Neuronal stem cell (in vitro differentiated cells): ENCODE data around the gene CCDC12.
A peak's percentile ranks its signal among the peaks of the same experiment; 100 is the strongest.

Experiments used
- DNase-seq: peaks from one replicate; pipeline ENCODE4 v3.0.0-alpha.2; 2013; ENCODE audit warnings: low spot score
- H2AFZ ChIP-seq: one replicate; pipeline ENCODE4 v1.6.1; 2013; ENCODE audit warnings: mild to moderate bottlenecking, low read length, inconsistent platforms
- H2AK5ac ChIP-seq: 2 replicates; pipeline ENCODE4 v1.6.1; 2013; ENCODE audit warnings: low read depth, mild to moderate bottlenecking, inconsistent platforms, low read length, moderate library complexity, mixed read lengths
- H2BK120ac ChIP-seq: 2 replicates; pipeline ENCODE4 v1.6.1; 2013; ENCODE audit warnings: low read depth, mild to moderate bottlenecking, inconsistent platforms, low read length, moderate library complexity, mixed read lengths
- H2BK12ac ChIP-seq: one replicate; pipeline ENCODE4 v1.6.1; 2013; ENCODE audit warnings: low read length, inconsistent platforms
- H2BK15ac ChIP-seq: 2 replicates; pipeline ENCODE4 v1.6.1; 2013; ENCODE audit warnings: mild to moderate bottlenecking, low read length, inconsistent platforms, mixed read lengths
- H2BK5ac ChIP-seq: one replicate; pipeline ENCODE4 v1.6.1; 2013; ENCODE audit warnings: inconsistent platforms, mild to moderate bottlenecking, low read length, moderate library complexity
- H3K14ac ChIP-seq: one replicate; pipeline ENCODE4 v1.6.1; 2013; ENCODE audit warnings: low read length, inconsistent platforms
- H3K18ac ChIP-seq: 2 replicates; pipeline ENCODE4 v1.6.1; 2013; ENCODE audit warnings: low read length, inconsistent platforms
- H3K23ac ChIP-seq: 2 replicates; pipeline ENCODE4 v1.6.1; 2013; ENCODE audit warnings: low read depth, mild to moderate bottlenecking, mixed read lengths, low read length, inconsistent platforms; ENCODE audit not compliant: poor library complexity
- H3K27ac ChIP-seq: replicated peaks from 3 replicates; pipeline ENCODE4 v1.5.1; 2013; ENCODE audit warnings: low read length, inconsistent platforms
- H3K27me3 ChIP-seq, 3 experiments: 2 replicates each; pipeline ENCODE4 v1.6.1; 2013; ENCODE audit warnings: low read length in 3 of 3, mild to moderate bottlenecking in 2 of 3, inconsistent platforms in 1 of 3, low read depth in 1 of 3, mixed read lengths in 1 of 3, moderate library complexity in 1 of 3; ENCODE audit not compliant: control insufficient read depth in 3 of 3, insufficient read depth in 3 of 3
- H3K36me3 ChIP-seq, 2 donors: replicated peaks in 1 of 2; 2 replicates each; pipeline ENCODE4 v1.6.1; 2013; ENCODE audit warnings: low read length in 2 of 2; ENCODE audit not compliant: control insufficient read depth in 2 of 2, insufficient read depth in 2 of 2
- H3K4ac ChIP-seq: 2 replicates; pipeline ENCODE4 v1.6.1; 2013; ENCODE audit warnings: inconsistent platforms, mild to moderate bottlenecking, low read length, moderate library complexity
- H3K4me1 ChIP-seq, 2 donors: 1 replicate in 1 of 2; 2 replicates in 1 of 2; pipeline ENCODE4 v1.6.1; 2013; ENCODE audit warnings: low read length in 2 of 2, low read depth in 1 of 2; ENCODE audit not compliant: control insufficient read depth in 2 of 2, insufficient read depth in 1 of 2
- H3K4me2 ChIP-seq: one replicate; pipeline ENCODE4 v1.6.1; 2013; ENCODE audit warnings: mild to moderate bottlenecking, low read length, inconsistent platforms; ENCODE audit not compliant: insufficient read depth, poor library complexity, severe bottlenecking
- H3K4me3 ChIP-seq, 2 donors: 2 replicates each; pipeline ENCODE4 v1.5.1; 2013; ENCODE audit warnings: low read length in 2 of 2, mild to moderate bottlenecking in 2 of 2, inconsistent platforms in 1 of 2, moderate library complexity in 1 of 2
- H3K79me1 ChIP-seq: one replicate; pipeline ENCODE4 v1.6.1; 2013; ENCODE audit warnings: low read depth, mild to moderate bottlenecking, inconsistent platforms, low read length, moderate library complexity
- H3K9ac ChIP-seq: one replicate; pipeline ENCODE4 v1.6.1; 2013; ENCODE audit warnings: mild to moderate bottlenecking, low read depth, low read length, inconsistent platforms; ENCODE audit not compliant: poor library complexity
- H3K9me3 ChIP-seq, 2 donors: replicated peaks in 1 of 2; 2 replicates each; pipeline versions ENCODE3 to v1.6.1; 2013; ENCODE audit warnings: low read length in 2 of 2, mild to moderate bottlenecking in 2 of 2, inconsistent platforms in 1 of 2, low read depth in 1 of 2, mixed read lengths in 1 of 2, moderate library complexity in 1 of 2; ENCODE audit not compliant: control insufficient read depth in 2 of 2, insufficient read depth in 1 of 2
- H4K8ac ChIP-seq: one replicate; pipeline ENCODE4 v1.6.1; 2013; ENCODE audit warnings: low read depth, mild to moderate bottlenecking, inconsistent platforms, low read length, moderate library complexity
- H4K91ac ChIP-seq: one replicate; pipeline ENCODE4 v1.6.1; 2013; ENCODE audit warnings: low read length, low read depth, mild to moderate bottlenecking, inconsistent platforms; ENCODE audit not compliant: poor library complexity
- whole genome bisulfite sequencing, 2 donors: extraction: QIAGEN DNeasy Blood & Tissue Kit; methylation state at CpG; one replicate each; pipeline ENCODE4 v1.1.7; 2013; ENCODE audit warnings: missing lambda C conversion rate in 2 of 2, mixed read lengths in 1 of 2; ENCODE audit not compliant: insufficient read length in 2 of 2, insufficient replicate concordance in 1 of 2; ENCODE audit errors: extremely low coverage in 2 of 2; 5-methylcytosine and 5-hydroxymethylcytosine counted together

The CCDC12 gene

DNA sequence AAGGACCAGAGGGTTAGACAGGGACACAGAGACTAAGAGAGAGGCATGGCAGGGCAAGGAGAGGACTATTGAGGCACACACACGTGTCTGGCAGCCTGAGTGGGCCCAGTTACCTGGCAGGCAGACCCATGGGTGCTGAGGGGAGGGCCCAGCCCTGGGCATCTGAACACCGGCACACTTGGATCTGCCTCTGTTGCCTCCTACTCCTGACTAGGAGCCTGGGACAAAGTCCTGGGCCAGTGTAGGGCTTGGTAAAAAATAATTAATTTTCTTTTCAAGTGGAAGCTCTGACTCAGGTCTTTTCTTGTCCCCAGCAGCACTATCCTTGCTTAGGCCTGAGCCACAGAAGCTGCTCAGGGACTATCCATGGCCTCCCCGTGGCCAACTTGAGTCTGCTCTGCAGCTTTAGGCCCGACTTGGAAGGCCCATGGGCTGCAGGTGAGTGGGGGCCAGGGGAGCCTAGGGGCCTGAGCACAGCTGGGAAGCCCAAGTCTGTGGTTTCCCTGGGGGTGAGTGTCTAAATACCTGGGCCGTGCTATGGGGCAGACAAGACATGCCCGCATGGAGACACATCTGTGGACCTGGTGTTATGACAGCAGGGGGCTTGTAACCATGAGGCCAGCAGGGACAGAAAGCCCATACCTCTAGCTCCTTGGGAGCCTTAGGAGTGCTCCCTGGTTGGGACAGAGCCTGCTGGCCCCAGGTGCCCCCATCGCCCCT is 99.0 kb downstream of the CCDC12 start, which contains the start of gene PTH1R:
TSS of gene PTH1R (plus strand) at position 316 of the 720 bp plus-strand sequence. CDS start 5,839 bp downstream, outside the sequence.
- H3K4ac ChIP-seq, result peak within 1 kb of the TSS; percentile 72
- peaks cover 9 to 94% (median 26%) of the 10 kb centered on the region in 3 experiments for H3K27me3 ChIP-seq
- H2BK15ac ChIP-seq, result peak within 1 kb of the TSS; percentile 94
- H4K91ac ChIP-seq, result no peak within 1 kb of the TSS
- peak within 1 kb of the TSS; percentile 47 for H2AK5ac ChIP-seq
- H3K36me3 ChIP-seq, result no peaks in the 10 kb centered on the region
- no peak within 1 kb of the TSS for H3K4me2 ChIP-seq
- peak within 1 kb of the TSS; percentile 4 for H3K9ac ChIP-seq
- H3K9me3 ChIP-seq, result peaks cover 0 to 2% of the 10 kb centered on the region in 2 donors
- H3K23ac ChIP-seq, result peak within 1 kb of the TSS; percentile 6
- no peak within 1 kb of the TSS for H4K8ac ChIP-seq
- H2BK12ac ChIP-seq, result peak within 1 kb of the TSS; percentile 77
- H3K14ac ChIP-seq, result peak within 1 kb of the TSS; percentile 84
- H2BK120ac ChIP-seq, result peak within 1 kb of the TSS; percentile 74
- peaks cover 3 to 11% of the 10 kb centered on the region in 2 donors for H3K4me1 ChIP-seq
- H2BK5ac ChIP-seq, result peak within 1 kb of the TSS; percentile 27
- H3K27ac ChIP-seq, result no peak within 1 kb of the TSS
- DNase-seq, result no peak
- no CpG with 5 or more reads among the region's 7 CpGs for WGBS, 2 donors
- H3K18ac ChIP-seq, result peak within 1 kb of the TSS; percentile 82
- H3K79me1 ChIP-seq, result no peaks in the 10 kb centered on the region
- H3K4me3 ChIP-seq, result no peak within 1 kb of the TSS
- peak within 1 kb of the TSS; percentile 26 for H2AFZ ChIP-seq

DNA sequence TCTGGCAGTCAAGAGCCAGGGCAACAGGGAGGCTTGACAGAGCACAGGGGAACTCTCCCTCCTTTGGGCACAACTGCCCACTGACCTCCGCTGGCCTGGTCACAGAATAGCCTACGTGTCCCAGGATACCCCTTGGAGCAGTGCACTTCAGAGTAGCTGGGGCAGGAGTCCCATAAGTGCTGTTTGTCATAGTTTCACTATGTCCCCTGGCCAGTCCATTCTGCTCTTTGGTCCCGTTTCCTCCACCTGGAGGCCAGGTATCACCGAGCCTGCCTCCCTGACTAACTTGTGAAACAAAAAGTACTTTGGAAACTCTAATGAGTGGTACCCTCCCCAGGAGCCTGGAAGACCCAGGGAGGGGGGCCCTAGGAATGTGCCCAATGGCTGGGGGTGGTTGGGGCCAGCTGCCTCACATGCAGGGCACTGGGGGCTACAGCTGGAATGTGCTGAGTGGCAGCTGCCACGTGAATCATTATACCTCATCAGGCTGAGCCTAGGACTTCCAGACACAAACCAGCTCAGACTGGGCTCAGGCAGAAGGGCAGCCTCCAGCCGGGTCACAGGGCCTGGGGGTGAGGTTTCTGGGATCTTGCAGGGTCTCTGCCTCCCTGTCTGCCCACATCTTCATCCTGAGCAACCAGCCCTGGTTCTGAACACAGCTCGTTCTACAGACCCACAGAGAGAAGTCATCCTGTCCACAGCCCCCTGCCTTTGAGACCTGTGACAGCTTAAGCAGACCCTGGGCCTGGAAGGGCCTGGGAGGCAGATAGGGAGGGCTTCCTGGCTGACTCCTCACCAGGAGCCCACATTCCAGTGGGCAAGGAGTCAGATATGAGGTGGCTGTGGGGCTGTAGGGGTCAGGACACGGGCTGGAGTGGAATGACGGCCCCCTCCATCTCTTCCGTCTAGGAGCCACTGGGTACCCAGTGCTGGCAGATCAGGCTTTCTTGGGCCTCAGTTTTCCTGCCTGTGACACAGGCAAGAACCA is 99.9 kb downstream of the CCDC12 start:
- Histone ChIP-seq H3K36me3 (no peaks in the 10 kb centered on the region), H3K27me3 (peaks cover 7 to 92% (median 18%) of the 10 kb centered on the region in 3 experiments)

DNA sequence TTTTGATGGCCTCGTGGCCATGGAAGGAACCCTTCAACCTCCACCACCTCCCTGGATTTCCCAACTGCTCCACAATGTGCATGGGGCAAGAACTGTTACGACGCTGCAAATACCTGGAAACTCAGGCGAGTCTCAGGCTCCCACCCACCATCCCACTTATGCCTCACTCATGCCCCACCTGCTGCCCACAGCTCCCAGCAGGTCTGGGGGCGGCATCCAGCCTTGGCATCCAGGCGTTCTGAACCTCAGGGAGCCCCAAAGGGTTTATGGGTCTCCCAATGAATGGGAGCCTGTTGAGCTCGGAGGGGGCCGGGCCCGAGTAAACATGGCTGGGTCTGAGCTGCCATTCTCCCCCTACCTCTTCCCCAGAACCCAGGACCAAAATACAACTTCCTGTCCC is 101.0 kb downstream of the CCDC12 start:
- H2BK120ac ChIP-seq, result no peak overlapping the region
- no CpG with 5 or more reads among the region's 9 CpGs for WGBS, 2 donors

More for the DNA sequence above, 99.9 kb downstream of the CCDC12 start:
- no CpG with 5 or more reads among the region's 10 CpGs for WGBS, 2 donors
- H3K4me3 ChIP-seq, result no peak overlapping the region
- H2BK15ac ChIP-seq, result peak overlapping the region; percentile 94
- peaks cover 0 to 2% of the 10 kb centered on the region in 2 donors for H3K9me3 ChIP-seq
- H3K23ac ChIP-seq, result no peak overlapping the region
- H3K27ac ChIP-seq, result no peak overlapping the region
- H3K79me1 ChIP-seq, result no peaks in the 10 kb centered on the region
- H3K18ac ChIP-seq, result peak overlapping the region; percentile 77
- DNase-seq, result no peak
- no peak overlapping the region for H3K4me2 ChIP-seq
- H4K91ac ChIP-seq, result no peak overlapping the region
- peak overlapping the region; percentile 27 for H2BK5ac ChIP-seq
- peak overlapping the region; percentile 84 for H3K14ac ChIP-seq
- H3K9ac ChIP-seq, result no peak overlapping the region
- peak overlapping the region; percentile 26 for H2AFZ ChIP-seq
- peaks cover 6 to 11% of the 10 kb centered on the region in 2 donors for H3K4me1 ChIP-seq
- H3K4ac ChIP-seq, result peak overlapping the region; percentile 72
- H4K8ac ChIP-seq, result no peak overlapping the region
- H2AK5ac ChIP-seq, result peak overlapping the region; percentile 69
- peak overlapping the region; percentile 77 for H2BK12ac ChIP-seq
- peak overlapping the region; percentile 74 for H2BK120ac ChIP-seq

More for the DNA sequence above, 101.0 kb downstream of the CCDC12 start:
- Histone ChIP-seq H3K27ac (no peak overlapping the region), H3K4me1 (peaks cover 6 to 11% of the 10 kb centered on the region in 2 donors), H3K4me2 (no peak overlapping the region), H3K4me3 (no peak overlapping the region), H3K4ac (no peak overlapping the region), H3K14ac (no peak overlapping the region), H2BK12ac (no peak overlapping the region), H3K23ac (no peak overlapping the region), H3K36me3 (no peaks in the 10 kb centered on the region), H3K9ac (peak overlapping the region; percentile 27), H4K91ac (no peak overlapping the region), H3K79me1 (no peaks in the 10 kb centered on the region), H2AK5ac (peak overlapping the region; percentile 69), H2BK5ac (no peak overlapping the region), H3K9me3 (no peaks in the 10 kb centered on the region), H2BK15ac (no peak overlapping the region), H4K8ac (no peak overlapping the region), H3K27me3 (peaks cover 0 to 92% (median 8%) of the 10 kb centered on the region in 3 experiments), H2AFZ (no peak overlapping the region), H3K18ac (no peak overlapping the region)
- DNase-seq, result no peak
